Activated CD8-positive, alpha-beta memory T cell treated with anti-CD3 and anti-CD28 coated beads, Interleukin-2, amount 50 U/mL, for 1 hour (primary cell): ENCODE measurements around the gene TPRG1.
"Not testable (repeated sequence)": the region's sequence is repeated elsewhere in the genome, so short reads cannot be mapped to it uniquely, and the experiment has no call there.

Source experiments
- DNase-seq: peaks from one replicate; pipeline ENCODE4 v3.0.0-alpha.2; 2020; ENCODE audit errors: extremely low read depth

Gene TPRG1

DNA sequence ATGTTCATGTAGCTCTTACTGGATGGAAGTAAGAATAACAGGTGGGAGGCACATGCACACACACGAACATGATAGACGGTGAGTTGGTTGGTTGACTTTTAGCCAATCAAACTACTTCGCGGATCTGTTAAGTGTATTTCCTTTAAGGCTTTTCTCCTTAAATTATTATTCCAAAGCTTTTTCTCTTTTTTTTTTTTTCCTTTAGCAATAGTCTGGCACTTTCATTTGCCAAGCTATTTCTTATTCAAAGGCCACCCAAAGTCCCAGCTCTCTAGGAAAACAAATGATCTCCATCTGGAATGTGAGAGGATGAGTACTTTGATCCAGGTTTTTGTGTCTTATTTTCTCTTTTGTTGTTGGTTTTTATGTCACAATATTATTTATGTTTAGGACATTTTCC, 141.1 kb downstream of the TPRG1 start:
- no peak for DNase-seq

DNA sequence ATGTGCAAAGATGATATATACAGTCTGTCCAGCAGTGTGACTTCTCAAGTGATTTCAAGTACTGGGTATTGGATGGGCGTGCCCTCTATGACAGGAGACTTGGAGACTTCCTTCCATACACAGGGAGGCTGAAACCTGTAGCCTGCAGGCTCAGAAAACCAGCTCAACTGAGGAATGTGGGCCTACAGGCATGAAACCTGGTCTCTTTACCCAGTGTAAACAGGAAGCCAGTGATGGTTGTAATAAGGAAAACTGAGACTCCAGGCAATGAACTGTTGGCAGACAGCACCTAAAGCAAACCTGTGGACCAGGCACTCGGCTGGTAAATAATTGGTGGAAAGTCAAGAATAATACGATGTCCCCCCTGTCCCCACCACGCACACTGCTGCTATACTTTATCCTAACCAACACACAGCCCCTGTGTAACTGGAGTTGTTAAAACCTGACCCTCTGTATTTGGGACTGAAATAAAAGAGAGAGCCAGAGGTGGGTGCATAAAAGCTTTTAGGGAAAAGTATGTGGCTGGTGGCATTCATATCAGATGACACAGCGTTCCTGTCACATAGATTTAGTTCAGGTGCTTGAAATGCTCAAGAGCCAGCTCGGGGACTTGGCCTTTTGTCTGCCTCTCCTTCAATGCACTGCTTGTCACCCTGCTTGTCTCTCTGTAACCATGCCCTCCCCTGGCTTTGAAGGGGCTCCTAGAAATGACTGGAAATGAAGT, 144.7 kb downstream of the TPRG1 start:
- DNase-seq, result no peak

DNA sequence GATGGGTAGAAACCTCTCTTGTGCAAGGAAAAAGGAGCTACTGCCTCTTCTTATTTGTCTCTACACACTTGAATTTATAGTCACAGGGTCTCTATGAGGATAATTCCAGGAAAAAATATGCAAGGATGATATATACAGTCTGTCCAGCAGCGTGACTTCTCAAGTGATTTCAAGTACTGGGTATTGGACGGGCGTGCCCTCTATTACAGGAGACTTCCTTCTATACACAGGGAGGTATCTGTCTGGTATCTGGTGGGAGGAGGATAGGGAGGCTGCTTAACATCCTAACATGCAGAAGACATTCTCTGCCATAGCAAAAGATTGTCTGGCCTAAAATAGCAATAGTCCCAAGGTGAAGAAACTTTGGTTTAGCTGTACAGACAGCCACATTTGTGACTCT, 146.1 kb downstream of the TPRG1 start:
- no peak for DNase-seq

DNA sequence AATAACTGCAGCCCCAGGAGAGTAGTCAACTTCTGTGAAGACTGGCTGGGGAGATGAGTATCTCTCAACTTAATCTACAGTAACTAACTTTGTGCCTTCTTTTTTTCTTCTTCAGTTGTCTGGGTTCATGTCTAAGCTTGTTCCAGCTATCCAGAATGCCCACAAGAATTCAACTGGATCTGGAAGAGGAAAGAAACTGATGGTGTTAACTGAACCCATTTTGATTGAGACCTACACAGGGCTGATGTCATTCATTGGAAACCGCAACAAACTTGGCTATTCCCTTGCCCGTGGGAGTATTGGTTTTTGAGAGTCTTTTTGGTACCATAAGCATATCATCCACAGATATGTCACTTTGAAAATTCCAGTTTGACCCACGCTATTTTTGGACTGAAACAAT, 148.7 kb downstream of the TPRG1 start:
- no peak for DNase-seq

- no peak for DNase-seq
These were observed 150.6 kb downstream of the TPRG1 start for GRCh38 chr3:189322339-189322738.

GRCh38 chr3:189324538-189325138, 152.9 kb downstream of the TPRG1 start:
- DNase-seq, result peak; percentile 51

- no peak for DNase-seq
These were observed 153.7 kb downstream of the TPRG1 start for GRCh38 chr3:189325454-189325853.

GRCh38 chr3:189329630-189330029, 157.9 kb downstream of the TPRG1 start:
- not testable (repeated sequence) for DNase-seq

DNA sequence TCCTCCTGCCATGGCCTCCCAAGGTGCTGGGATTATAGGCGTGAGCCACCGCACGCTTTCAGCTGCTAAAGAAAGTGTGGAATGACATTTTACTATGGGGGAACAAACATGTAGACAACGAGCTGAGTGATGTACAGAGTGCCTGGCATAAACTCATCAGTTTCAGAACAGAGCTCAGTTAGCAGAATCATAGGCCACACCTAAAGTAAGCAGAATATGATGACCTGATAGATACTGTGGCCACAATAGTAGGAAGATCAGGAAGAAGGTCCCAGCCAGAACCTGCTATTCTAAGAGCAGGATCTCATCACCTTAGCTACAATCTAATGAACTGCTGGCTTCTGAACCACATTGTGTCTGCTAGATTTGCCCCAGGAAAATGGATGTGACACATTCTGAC, 158.3 kb downstream of the TPRG1 start:
- no peak for DNase-seq

DNA sequence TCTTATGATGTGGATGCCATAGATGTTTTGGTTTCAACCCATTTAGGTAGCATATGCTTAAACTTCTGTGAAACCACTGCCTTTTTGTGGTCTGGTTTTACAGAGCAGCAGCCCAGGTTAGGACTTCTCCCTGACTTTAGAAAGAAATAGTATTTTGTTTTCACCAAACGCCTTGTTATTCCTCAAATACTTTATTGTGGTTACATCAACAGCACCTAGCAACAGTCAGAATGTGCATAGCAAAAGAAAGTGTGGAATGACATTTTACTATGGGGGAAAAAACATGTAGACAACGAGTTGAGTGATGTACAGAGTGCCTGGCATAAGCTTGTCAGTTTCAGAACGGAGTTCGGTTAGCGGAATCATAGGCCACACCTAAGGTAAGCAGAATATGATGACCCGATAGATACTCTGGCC, 159.2 kb downstream of the TPRG1 start:
- no peak for DNase-seq

GRCh38 chr3:189334064-189334920, 162.5 kb downstream of the TPRG1 start:
- no peak for DNase-seq

DNA sequence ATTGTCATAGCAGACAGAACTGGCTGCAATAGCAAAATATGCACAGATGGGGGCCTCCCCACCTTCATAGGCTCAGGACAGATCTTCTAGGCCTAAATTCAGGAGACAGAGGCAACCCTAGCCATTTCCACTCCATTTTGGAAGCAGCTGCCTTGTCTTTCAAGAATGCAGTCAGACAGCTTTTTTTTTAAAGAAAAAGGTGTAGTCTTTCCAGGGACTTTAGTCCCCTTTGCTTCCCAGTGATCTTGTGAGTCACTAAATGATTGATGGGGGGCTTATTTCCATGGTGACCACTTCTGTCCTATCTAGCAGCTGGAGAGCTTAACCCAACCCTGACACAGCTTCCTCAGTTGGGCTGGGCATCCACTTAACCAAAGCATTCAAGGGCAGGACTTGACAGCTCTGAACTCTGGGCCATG, 165.9 kb downstream of the TPRG1 start:
- DNase-seq, result no peak

- DNase-seq, result no peak
These were observed 166.6 kb downstream of the TPRG1 start for GRCh38 chr3:189338366-189338765.

DNA sequence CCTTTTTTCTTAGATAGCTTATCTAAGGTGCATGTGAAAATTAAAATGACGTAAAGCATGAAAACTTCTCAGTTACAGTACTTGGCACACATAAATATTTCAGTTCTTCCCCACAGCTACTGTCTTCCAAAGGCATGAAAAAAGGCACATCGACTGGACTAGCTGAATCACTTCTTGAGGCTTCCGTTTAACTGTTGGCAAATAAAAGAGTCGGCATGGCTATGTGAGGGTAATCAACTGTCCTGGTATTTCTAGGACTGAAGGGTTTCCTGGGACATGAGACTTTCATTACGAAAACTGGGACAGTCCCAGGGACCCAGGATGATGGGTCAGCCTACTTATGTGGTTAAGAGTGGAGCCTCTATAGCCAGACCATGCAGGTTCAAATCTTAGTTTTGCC, 168.2 kb downstream of the TPRG1 start:
- DNase-seq, result no peak

DNA sequence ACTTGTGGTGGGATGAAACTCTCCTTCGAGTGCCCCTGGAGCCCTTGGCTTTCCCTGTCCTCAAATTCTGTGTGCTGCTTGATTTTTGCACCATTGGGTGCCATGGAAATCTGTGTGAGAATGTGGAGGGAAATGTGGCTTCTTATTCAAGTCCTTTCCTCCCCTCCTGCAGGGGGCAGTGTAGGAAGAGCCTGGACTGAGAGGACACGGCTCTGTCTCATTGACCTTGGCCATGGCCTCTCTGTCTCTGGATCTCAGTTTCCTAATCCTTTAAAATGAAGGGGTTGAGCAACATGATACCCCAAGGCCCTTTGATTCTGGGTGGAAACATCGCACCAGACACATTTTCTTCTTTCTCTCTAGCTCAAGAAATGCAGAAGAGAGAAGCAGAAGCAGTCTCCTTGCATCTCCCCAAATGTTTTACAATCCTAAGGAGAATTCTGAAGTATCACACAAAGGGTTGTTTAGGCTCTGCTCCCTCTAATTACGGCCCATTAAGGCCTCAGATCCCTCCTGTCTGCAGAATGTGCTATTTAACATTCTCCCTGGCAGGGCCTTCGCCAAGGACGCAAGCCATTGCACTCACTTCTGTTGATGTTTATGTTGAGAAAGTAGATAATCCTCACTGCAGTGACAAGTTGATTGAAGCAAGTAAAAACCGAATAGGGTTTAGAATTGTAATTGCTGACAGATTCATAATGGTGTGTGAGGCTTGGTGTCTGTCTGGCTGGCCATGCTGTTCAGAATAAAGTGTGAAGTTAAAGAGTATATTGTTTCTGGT, 169.1 kb downstream of the TPRG1 start:
- no peak for DNase-seq

- no peak for DNase-seq
These were observed 171.0 kb downstream of the TPRG1 start for GRCh38 chr3:189342811-189343210.

DNA sequence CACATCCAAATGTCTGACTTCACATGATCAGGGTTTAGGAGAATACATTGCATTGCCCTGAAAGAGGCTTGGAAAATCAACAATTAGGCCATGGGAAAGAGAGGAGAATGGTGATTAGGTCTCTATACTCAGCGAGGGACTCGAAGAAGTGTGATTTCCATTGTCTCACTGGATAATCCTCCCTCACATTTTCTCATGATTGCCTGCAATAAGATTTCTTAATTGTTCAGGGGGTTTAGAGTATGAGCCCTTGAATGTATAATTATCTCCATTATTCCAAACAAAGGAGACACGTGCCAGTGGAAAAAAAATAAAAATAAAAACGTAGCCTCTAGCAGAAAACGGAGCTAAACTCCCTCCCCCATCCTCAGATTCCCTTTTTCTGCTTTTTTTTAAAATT, 173.2 kb downstream of the TPRG1 start:
- no peak for DNase-seq

DNA sequence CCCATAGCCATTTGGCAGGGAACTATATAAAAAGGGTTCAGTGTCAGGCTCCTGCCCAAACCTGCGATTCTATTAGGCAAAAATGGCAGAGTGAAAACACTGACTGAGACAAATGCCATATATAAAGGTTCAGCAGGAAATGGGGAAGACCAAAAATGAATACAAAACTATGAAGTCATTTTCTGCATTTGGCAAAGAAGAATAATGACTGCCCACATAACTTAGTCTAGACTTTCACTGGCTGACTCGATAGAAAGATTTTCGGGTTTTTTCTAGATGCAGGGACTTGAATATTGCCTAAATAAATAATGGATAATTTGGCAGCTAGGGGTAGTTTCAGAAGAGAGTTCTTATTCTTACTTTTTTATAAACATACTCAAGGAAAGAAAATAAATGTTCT, 178.0 kb downstream of the TPRG1 start:
- DNase-seq, result no peak

DNA sequence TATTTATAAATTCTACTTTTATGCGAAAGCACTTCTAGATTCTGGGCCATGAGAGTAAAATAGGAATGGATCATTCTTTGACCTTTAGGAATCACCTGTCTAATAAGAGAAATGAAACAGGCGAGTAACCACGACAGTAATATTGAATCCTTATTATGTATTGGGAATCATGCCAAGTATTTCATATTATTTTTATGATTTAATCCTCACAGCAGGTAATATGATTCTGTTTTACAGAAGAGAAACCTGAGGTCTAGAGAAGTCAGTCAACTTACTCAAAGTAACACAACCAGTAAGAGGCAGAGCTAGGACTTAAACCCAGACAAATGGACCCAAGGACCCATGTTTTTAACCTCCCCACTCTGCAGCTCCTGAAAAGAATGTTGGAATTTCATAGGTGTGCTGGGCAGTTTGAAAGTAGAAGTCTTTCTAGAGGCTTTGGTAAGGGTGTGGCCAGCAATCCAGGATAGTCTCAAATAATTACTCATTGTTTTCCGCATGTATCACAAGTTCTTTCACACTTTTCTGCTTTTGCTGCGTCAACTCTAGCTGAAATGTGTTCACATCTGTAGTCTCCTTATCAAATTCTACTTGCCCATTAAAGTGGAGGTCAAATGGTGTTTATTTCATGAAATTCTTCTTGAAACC, 181.7 kb downstream of the TPRG1 start:
- no peak for DNase-seq

- no peak for DNase-seq
These were observed 182.5 kb downstream of the TPRG1 start for GRCh38 chr3:189353988-189354889.

- no peak for DNase-seq
These were observed 183.3 kb downstream of the TPRG1 start for GRCh38 chr3:189355115-189355480.
